Heart right ventricle (tissue), 16 donors: ENCODE results near the gene PDIA6. TPM values are rescaled to one million over a fixed set of nuclear protein-coding genes. Genes with fewer than 3 reads are reported as not detected.

Experiments
- ATAC-seq, 8 donors: fragments of 200-7000 bp; cut with Tn5 transposase; one replicate each; pipeline ENCODE4 v1.9.1; 2020; ENCODE audit warnings: mild to moderate bottlenecking in 8 of 8, moderate library complexity in 8 of 8, moderate number of reproducible peaks in 1 of 8
- DNase-seq, 2 donors: peaks; one replicate each; pipeline ENCODE4 v3.0.0-alpha.2; 2020
- H3K27ac ChIP-seq, 10 donors: fragments of 200-600 bp; sonication (generic) in 2 of 10; one replicate each; pipeline versions ENCODE4 v1.5.0 to v1.8.0; 2020 to 2022; ENCODE audit warnings: mild to moderate bottlenecking in 3 of 10
- H3K27me3 ChIP-seq, 7 donors: fragments of 200-600 bp; one replicate each; pipeline ENCODE4 v1.8.0; 2021 to 2022; ENCODE audit warnings: mild to moderate bottlenecking in 2 of 7
- H3K36me3 ChIP-seq, 9 donors: fragments of 200-600 bp; sonication (generic) in 1 of 9; one replicate each; pipeline versions ENCODE4 v1.5.0 to v1.8.0; 2020 to 2022; ENCODE audit warnings: mild to moderate bottlenecking in 2 of 9
- H3K4me1 ChIP-seq, 9 donors: fragments of 200-600 bp; sonication (generic) in 1 of 9; one replicate each; pipeline versions ENCODE4 v1.5.0 to v1.8.0; 2020 to 2022; ENCODE audit warnings: mild to moderate bottlenecking in 4 of 9
- H3K4me3 ChIP-seq, 10 donors: fragments of 200-600 bp; sonication (generic) in 2 of 10; one replicate each; pipeline versions ENCODE4 v1.5.0 to v1.8.0; 2020 to 2022; ENCODE audit warnings: mild to moderate bottlenecking in 7 of 10, moderate library complexity in 2 of 10
- H3K9me3 ChIP-seq, 11 donors: fragments of 200-600 bp in 10 of 11; sonication (generic) in 2 of 11; one replicate each; pipeline versions ENCODE4 v1.5.0 to v1.8.0; 2013 to 2022; ENCODE audit warnings: mild to moderate bottlenecking in 2 of 11, control low read depth in 1 of 11, moderate library complexity in 1 of 11
- CTCF ChIP-seq, 9 donors: fragments of 200-600 bp; sonication (generic) in 2 of 9; IDR thresholded peaks; one replicate each; pipeline versions ENCODE4 v1.5.0 to v1.8.0; 2021 to 2022; ENCODE audit warnings: antibody characterized with exemption in 9 of 9, mild to moderate bottlenecking in 5 of 9, moderate library complexity in 1 of 9
- WGBS, 2 donors: extraction: QIAGEN DNeasy Blood & Tissue Kit; methylation state at CpG; one replicate each; pipeline ENCODE4 v1.1.7; 2013; ENCODE audit warnings: inconsistent platforms in 1 of 2; 5-methylcytosine and 5-hydroxymethylcytosine counted together
- intact Hi-C, 10 donors: fragments of 100-400 bp; cut with DNase I; formaldehyde crosslinking; loops; one replicate each; pipeline versions ENCODE4 v1.11.1 to v1.14.2; 2022
- polyA plus RNA-seq, 2 donors: library from polyadenylated mRNA; stranded (reverse); fragments of 200-250 nt; gene quantifications; one replicate each; pipeline ENCODE4 v1.2.3, GENCODE V29; 2013
- total RNA-seq, 10 donors: library from RNA; stranded (reverse); fragmentation: NEBNext Ultra II Directional in 3 of 10; extraction: Animal tissue kit (Norgen Biotek cat#: 25700) in 3 of 10; gene quantifications; one replicate each; pipeline versions ENCODE4 v1.2.1 to v1.2.4, GENCODE V29; 2021 to 2023
- donor health status: Arrhythmogenic right ventricular cardiomyopathy.
- donor health status: ischemic (EF 13 %, LVEDD 7.1; RV severe dilation, severe dysfunction).
- donor health status: healthy with polysubstance abuse.
- donor health status: DM: no; HTN: yes; CAD: no.
- donor health status: DM: no; HTN: no; CAD: no.
- donor health status: ischemic (EF 25% LVEDD 6.9; RV normal size, moderate dysfunction).
- donor health status: ischemic (EF 25% LVEDD 5.7; RV mildly dilated, moderate dysfunction).
- donor health status: healthy.
- donor health status: DM: yes; HTN: yes; CAD: no.
- donor health status: Ischemic cardiomyopathy.
- donor health status: ischemic (EF 35%, LVEDD 5.7; RV mildly dilated, moderate dysfunction).
- donor health status: nonischemic (EF 11% LVEDD 7.7; RV severe dilation, severe dysfunction).
- donor health status: DM: yes; HTN: yes; CAD: no.
- donor health status: PGD.
- donor health status: ischemic (EF 29% LVEDD 5.4; RV normal size, mild dysfunction).
- donor health status: nonischemic (EF 23%, LVEDD 6.1; RV moderate dilation, normal function).

PDIA6 gene
- total and polyA plus RNA-seq, 12 donors = 24.7 to 317 (median 107) TPM

- Histone ChIP-seq H3K27ac (no peak overlapping the region), H3K9me3 (peaks cover 0 to 4% (median 0%) of the 10 kb centered on the region in 11 donors), H3K36me3 (no peaks in the 10 kb centered on the region), H3K4me3 (no peak overlapping the region), H3K4me1 (peaks cover 0 to 17% (median 7%) of the 10 kb centered on the region in 9 donors), H3K27me3 (peaks cover 0 to 36% (median 32%) of the 10 kb centered on the region in 7 donors)
- 43 to 44% methylated on average over 48 of the region's 48 CpGs for WGBS, 2 donors
- ATAC-seq = peak; percentile 57 to 81 (median 76)
- intact Hi-C loops = loop anchor here in 8 of 10 donors (1.0 to 10.0 kb wide), 8 partner anchors 47 to 749 kb away; partner anchors contain the start of gene KCNF1 (in 2 of the 8)
- peak; percentile 59 to 78 for DNase-seq
- TF ChIP-seq CTCF (IDR thresholded peaks at IDR 0.05) = peak; percentile 65 to 87 (median 80)
These were observed 22.7 kb upstream of the PDIA6 start for GRCh38 chr2:10835052-10835970.

GRCh38 chr2:10834068-10834655, 21.6 kb upstream of the PDIA6 start:
- Histone ChIP-seq H3K4me3 (no peak overlapping the region), H3K9me3 (no peaks in the 10 kb centered on the region), H3K36me3 (no peaks in the 10 kb centered on the region), H3K27me3 (peaks cover 0 to 47% (median 42%) of the 10 kb centered on the region in 7 donors), H3K4me1 (peaks cover 0 to 17% (median 7%) of the 10 kb centered on the region in 9 donors), H3K27ac (no peak overlapping the region)
- ATAC-seq (no peak), DNase-seq (no peak)
- intact Hi-C loops = loop anchor here in 8 of 10 donors (2.0 to 10.0 kb wide), 8 partner anchors 78 to 751 kb away; partner anchors contain the start of gene KCNF1 (in 2 of the 8)
- 83 to 86% methylated on average over 8 of the region's 8 CpGs for WGBS, 2 donors
- TF ChIP-seq CTCF (IDR thresholded peaks at IDR 0.05) = no peak

GRCh38 chr2:10833021-10833420, 20.4 kb upstream of the PDIA6 start:
- Histone ChIP-seq H3K36me3 (no peaks in the 10 kb centered on the region), H3K27me3 (peaks cover 0 to 57% (median 45%) of the 10 kb centered on the region in 7 donors), H3K4me1 (peaks cover 0 to 17% (median 7%) of the 10 kb centered on the region in 9 donors), H3K27ac (no peak overlapping the region), H3K9me3 (no peaks in the 10 kb centered on the region), H3K4me3 (no peak overlapping the region)
- intact Hi-C loops = loop anchor here in 9 of 10 donors (2.0 to 10.0 kb wide), 8 partner anchors 79 to 752 kb away; partner anchors contain the start of gene KCNF1 (in 2 of the 9)
- TF ChIP-seq CTCF (IDR thresholded peaks at IDR 0.05) = no peak
- DNase-seq = no peak
- WGBS, 2 donors = 77 to 82% methylated on average over 9 to 10 of the region's 10 CpGs
- ATAC-seq = no peak
